ENCODE results near the gene BRINP3. TPM values are rescaled to one million over a fixed set of nuclear protein-coding genes. Genes with fewer than 3 reads are reported as not detected.
A peak's percentile ranks its signal among the peaks of the same experiment; 100 is the strongest.
"Not testable (repeated sequence)": the region's sequence is repeated elsewhere in the genome, so short reads cannot be mapped to it uniquely, and the experiment has no call there.

The BRINP3 gene
- total and polyA plus RNA-seq, 2 experiments from 2014 or later: not detected

GRCh38 chr1:190124068-190124467 is 353.6 kb downstream of the BRINP3 start:
- H3K4me2 ChIP-seq: no peak overlapping the region
- no peaks in the 10 kb centered on the region for H3K9me3 Mint-ChIP-seq

GRCh38 chr1:190120564-190120963 is 357.1 kb downstream of the BRINP3 start:
- H3K27me3 Mint-ChIP-seq (ENCODE audit: insufficient read depth, low read depth, poor library complexity); H3K27ac Mint-ChIP-seq; H3K27me3 ChIP-seq (ENCODE audit: insufficient read depth); H3K27ac ChIP-seq (ENCODE audit: low read depth); H2AFZ ChIP-seq; H3K4me3 ChIP-seq; H3K4me3 Mint-ChIP-seq; H3K4me2 ChIP-seq; H3K36me3 ChIP-seq (ENCODE audit: insufficient read depth); H4K20me1 ChIP-seq (replicated peaks; ENCODE audit: insufficient read depth); H3K9me3 Mint-ChIP-seq; H3K79me2 ChIP-seq (replicated peaks; ENCODE audit: insufficient read depth); ATAC-seq; H3K36me3 Mint-ChIP-seq (ENCODE audit: low read depth); DNase-seq (ENCODE audit: low spot score); H3K9me2 ChIP-seq (ENCODE audit: insufficient read depth); H3F3A ChIP-seq (replicated peaks; ENCODE audit: low read depth): not testable (repeated sequence)
- peaks cover 38% of the 10 kb centered on the region for H3K4me1 ChIP-seq (ENCODE audit: insufficient read depth)
- H3K4me1 Mint-ChIP-seq: peaks cover 18% of the 10 kb centered on the region

More at GRCh38 chr1:190124068-190124467, 353.6 kb downstream of the BRINP3 start:
- no peaks in the 10 kb centered on the region for H4K20me1 ChIP-seq (replicated peaks; ENCODE audit: insufficient read depth)
- no peak overlapping the region for H3K4me3 Mint-ChIP-seq
- DNase-seq (ENCODE audit: low spot score): peak; percentile 15
- no peak overlapping the region for H3K4me3 ChIP-seq
- H3K9me2 ChIP-seq (ENCODE audit: insufficient read depth): no peaks in the 10 kb centered on the region
- H3K36me3 Mint-ChIP-seq (ENCODE audit: low read depth): no peaks in the 10 kb centered on the region
- no peak for TF ChIP-seq EZH2 (IDR thresholded peaks at IDR 0.05; ENCODE audit: low read depth, unreplicated experiment)
- TF ChIP-seq CTCF (conservative IDR thresholded peaks at IDR 0.05; ENCODE audit: low read depth in 2 of 2): peak; percentile 25 to 42; a peak in 3 of 4 replicates
- H3K79me2 ChIP-seq (replicated peaks; ENCODE audit: insufficient read depth): no peaks in the 10 kb centered on the region
- peaks cover 2% of the 10 kb centered on the region for H3K27me3 Mint-ChIP-seq (ENCODE audit: insufficient read depth, low read depth, poor library complexity)
- H3K27me3 ChIP-seq (ENCODE audit: insufficient read depth): no peaks in the 10 kb centered on the region
- no peak overlapping the region for H3K27ac ChIP-seq (ENCODE audit: low read depth)
- no peak overlapping the region; the same call in 1 of the 2 replicates for H3K27ac Mint-ChIP-seq
- no peak overlapping the region for H2AFZ ChIP-seq
- no peaks in the 10 kb centered on the region for H3K36me3 ChIP-seq (ENCODE audit: insufficient read depth)
- H3K4me1 Mint-ChIP-seq: 0 out of 3 replicates have a peak, but pooled peaks cover 2% of the 10 kb centered on the region
- no peak; the same call in 2 of the 3 replicates for ATAC-seq
- H3K4me1 ChIP-seq (ENCODE audit: insufficient read depth): peaks cover 8% of the 10 kb centered on the region
- H3F3A ChIP-seq (replicated peaks; ENCODE audit: low read depth): no peaks in the 10 kb centered on the region

GRCh38 chr1:190119683-190120082 is 358.0 kb downstream of the BRINP3 start:
- H3K27me3 Mint-ChIP-seq (ENCODE audit: insufficient read depth, low read depth, poor library complexity): peaks cover 2% of the 10 kb centered on the region
- Histone ChIP-seq H3K27ac (ENCODE audit: low read depth) (no peak overlapping the region), H3K4me3 (no peak overlapping the region), H4K20me1 (replicated peaks; ENCODE audit: insufficient read depth) (no peaks in the 10 kb centered on the region), H3K79me2 (replicated peaks; ENCODE audit: insufficient read depth) (no peaks in the 10 kb centered on the region), H2AFZ (peak overlapping the region; percentile 39; the same call in 1 of the 2 replicates), H3K9me2 (ENCODE audit: insufficient read depth) (no peaks in the 10 kb centered on the region), H3K4me1 (ENCODE audit: insufficient read depth) (peaks cover 44% of the 10 kb centered on the region), H3K36me3 (ENCODE audit: insufficient read depth) (no peaks in the 10 kb centered on the region), H3F3A (replicated peaks; ENCODE audit: low read depth) (no peaks in the 10 kb centered on the region), H3K27me3 (ENCODE audit: insufficient read depth) (no peaks in the 10 kb centered on the region), H3K4me2 (no peak overlapping the region)
- no peak overlapping the region for H3K4me3 Mint-ChIP-seq
- no peaks in the 10 kb centered on the region for H3K36me3 Mint-ChIP-seq (ENCODE audit: low read depth)
- ATAC-seq: peak; percentile 66
- no peak overlapping the region for H3K27ac Mint-ChIP-seq
- H3K4me1 Mint-ChIP-seq: peaks cover 22% of the 10 kb centered on the region
- DNase-seq (ENCODE audit: low spot score): peak; percentile 20
- H3K9me3 Mint-ChIP-seq: no peaks in the 10 kb centered on the region
- no peak for TF ChIP-seq NANOG (IDR thresholded peaks at IDR 0.05; ENCODE audit: borderline replicate concordance)
- no peak for TF ChIP-seq REST (IDR thresholded peaks at IDR 0.05; ENCODE audit: unreplicated experiment)
- no peak for TF ChIP-seq ETS1 (IDR thresholded peaks at IDR 0.05)
- no peak for TF ChIP-seq EZH2phosphoT487 (IDR thresholded peaks at IDR 0.05; ENCODE audit: unreplicated experiment)
- TF ChIP-seq POLR2AphosphoS5 (IDR thresholded peaks at IDR 0.05; ENCODE audit: low read depth): no peak
- no peak for TF ChIP-seq STAT1 (IDR thresholded peaks at IDR 0.05; ENCODE audit: unreplicated experiment)
- TF ChIP-seq EZH2 (IDR thresholded peaks at IDR 0.05; ENCODE audit: low read depth, unreplicated experiment): no peak
- TF ChIP-seq JUNB (IDR thresholded peaks at IDR 0.05; ENCODE audit: unreplicated experiment): no peak
- no peak for TF ChIP-seq ZNF114 (CRISPR knock-in tag; IDR thresholded peaks at IDR 0.05)
- no peak for TF ChIP-seq CTCF (conservative IDR thresholded peaks at IDR 0.05; ENCODE audit: low read depth in 2 of 2)
- no peak for TF ChIP-seq ZNF331 (CRISPR knock-in tag; IDR thresholded peaks at IDR 0.05; ENCODE audit: low read depth)
